Suprapubic skin (tissue), 4 donors: ENCODE data around the gene SAMD1. TPM values are rescaled to one million over a fixed set of nuclear protein-coding genes. Genes with fewer than 3 reads are reported as not detected.
A peak's percentile ranks its signal among the peaks of the same experiment; 100 is the strongest.

Experiments used
- DNase-seq, 2 donors: peaks; one replicate each; pipeline ENCODE4 v3.0.0-alpha.2; 2019; ENCODE audit warnings: low spot score in 2 of 2
- H3K27ac ChIP-seq: fragments of 200-600 bp; sonication (generic); one replicate; pipeline ENCODE4 v1.5.1; 2019
- H3K27me3 ChIP-seq: fragments of 200-600 bp; sonication (generic); one replicate; pipeline ENCODE4 v1.5.1; 2019
- H3K36me3 ChIP-seq: fragments of 200-600 bp; sonication (generic); one replicate; pipeline ENCODE4 v1.5.1; 2019
- H3K4me1 ChIP-seq: fragments of 200-600 bp; sonication (generic); one replicate; pipeline ENCODE4 v1.5.1; 2019
- H3K4me3 ChIP-seq: fragments of 200-600 bp; sonication (generic); one replicate; pipeline ENCODE4 v1.5.1; 2019; ENCODE audit warnings: mild to moderate bottlenecking
- H3K9me3 ChIP-seq: fragments of 200-600 bp; sonication (generic); one replicate; pipeline ENCODE4 v1.5.1; 2019
- CTCF ChIP-seq, 2 donors: fragments of 200-600 bp in 1 of 2; fragments of 450-650 bp in 1 of 2; sonication (generic) in 1 of 2; IDR thresholded peaks; one replicate each; pipeline ENCODE4 v1.5.1; 2016 to 2019; ENCODE audit warnings: antibody characterized with exemption in 2 of 2, mild to moderate bottlenecking in 1 of 2, moderate library complexity in 1 of 2
- EP300 ChIP-seq: sonication (generic); formaldehyde crosslinking; IDR thresholded peaks from one replicate; pipeline ENCODE4 v1.6.1; 2017; ENCODE audit warnings: antibody characterized with exemption
- POLR2A ChIP-seq, 2 donors: fragments of 450-650 bp; IDR thresholded peaks; one replicate each; pipeline ENCODE4 v1.6.1; 2017; ENCODE audit warnings: antibody characterized with exemption in 2 of 2, mild to moderate bottlenecking in 2 of 2, moderate library complexity in 2 of 2
- POLR2AphosphoS5 ChIP-seq, 3 donors: sonication (generic); formaldehyde crosslinking; IDR thresholded peaks; one replicate each; pipeline ENCODE4 v1.6.1; 2017; ENCODE audit warnings: antibody characterized with exemption in 3 of 3
- WGBS: methylation state at CpG from one replicate; pipeline ENCODE4 v1.1.5; 2018; 5-methylcytosine and 5-hydroxymethylcytosine counted together
- total RNA-seq, 4 donors: library from RNA; depleted of rRNA; stranded (reverse); fragments of >200 nt; gene quantifications; one replicate each; pipeline ENCODE4 v1.1.0, GENCODE V29; 2016

The SAMD1 gene
- total RNA-seq, 4 donors from 2014 or later: 22.4 to 34.9 (median 29.1) TPM

- Histone ChIP-seq H3K27ac (no peak overlapping the region), H3K4me1 (peaks cover 23% of the 10 kb centered on the region), H3K4me3 (no peak overlapping the region), H3K36me3 (peaks cover 21% of the 10 kb centered on the region), H3K27me3 (no peaks in the 10 kb centered on the region), H3K9me3 (no peaks in the 10 kb centered on the region)
- WGBS: 99% methylated on average over 9 of the region's 9 CpGs
- no peak for DNase-seq
- TF ChIP-seq POLR2AphosphoS5 (IDR thresholded peaks at IDR 0.05): no peak
- TF ChIP-seq CTCF (IDR thresholded peaks at IDR 0.05): no peak
- no peak for TF ChIP-seq EP300
- no peak for TF ChIP-seq POLR2A (IDR thresholded peaks at IDR 0.05)
Measured at GRCh38 chr19:14093117-14093823, 2.7 kb upstream of the SAMD1 start.

- peaks cover 15% of the 10 kb centered on the region for H3K36me3 ChIP-seq
- peaks cover 23% of the 10 kb centered on the region for H3K4me1 ChIP-seq
- WGBS: 15% methylated on average over 15 of the region's 15 CpGs
- peak overlapping the region; percentile 91 for H3K27ac ChIP-seq
- TF ChIP-seq POLR2A (IDR thresholded peaks at IDR 0.05): no peak
- no peak for TF ChIP-seq POLR2AphosphoS5 (IDR thresholded peaks at IDR 0.05)
- no peak for TF ChIP-seq EP300
- no peak for TF ChIP-seq CTCF (IDR thresholded peaks at IDR 0.05)
- peak overlapping the region; percentile 92 for H3K4me3 ChIP-seq
- DNase-seq: peak in 1 of 2 donors; percentile 66
- H3K27me3 ChIP-seq: no peaks in the 10 kb centered on the region
- no peaks in the 10 kb centered on the region for H3K9me3 ChIP-seq
Measured at GRCh38 chr19:14091813-14092462, 1.4 kb upstream of the SAMD1 start.

GRCh38 chr19:14091081-14091812, 696 bp upstream of the SAMD1 start:
- DNase-seq: peak in 1 of 2 donors; percentile 82

GRCh38 chr19:14089662-14090508, 666 bp downstream of the SAMD1 start:
- Histone ChIP-seq H3K9me3 (no peaks in the 10 kb centered on the region), H3K27ac (peak overlapping the region; percentile 91), H3K4me1 (peaks cover 23% of the 10 kb centered on the region), H3K27me3 (no peaks in the 10 kb centered on the region), H3K36me3 (peaks cover 11% of the 10 kb centered on the region), H3K4me3 (peak overlapping the region; percentile 92)
- TF ChIP-seq POLR2AphosphoS5 (IDR thresholded peaks at IDR 0.05) (no peak), EP300 (no peak), POLR2A (IDR thresholded peaks at IDR 0.05) (no peak), CTCF (IDR thresholded peaks at IDR 0.05) (no peak)
- DNase-seq: peak in 1 of 2 donors; percentile 75
- 0% methylated on average over 17 of the region's 142 CpGs for WGBS

More at GRCh38 chr19:14091081-14091812, 696 bp upstream of the SAMD1 start:
- 2% methylated on average over 12 of the region's 72 CpGs for WGBS
- H3K27me3 ChIP-seq: no peaks in the 10 kb centered on the region
- TF ChIP-seq CTCF (IDR thresholded peaks at IDR 0.05): no peak
- TF ChIP-seq POLR2AphosphoS5 (IDR thresholded peaks at IDR 0.05): peak in 2 of 3 donors; percentile 10 to 18
- peak in 1 of 2 donors; percentile 18 for TF ChIP-seq POLR2A (IDR thresholded peaks at IDR 0.05)
- no peak for TF ChIP-seq EP300
- no peaks in the 10 kb centered on the region for H3K9me3 ChIP-seq
- H3K4me3 ChIP-seq: peak overlapping the region; percentile 92
- H3K27ac ChIP-seq: peak overlapping the region; percentile 91
- peaks cover 11% of the 10 kb centered on the region for H3K36me3 ChIP-seq
- peaks cover 23% of the 10 kb centered on the region for H3K4me1 ChIP-seq
